Placental pericyte (primary cell): ENCODE measurements around the gene CTBP1. TPM values are rescaled to one million over a fixed set of nuclear protein-coding genes. Genes with fewer than 3 reads are reported as not detected.

Experiments
- total RNA-seq: library from RNA; depleted of rRNA; stranded (reverse); fragments of >200 nt; gene quantifications from 2 replicates; pipeline ENCODE4 v1.2.3, GENCODE V29; 2012

CTBP1 gene
- total RNA-seq: 329 and 416 TPM in 2 replicates

DNA sequence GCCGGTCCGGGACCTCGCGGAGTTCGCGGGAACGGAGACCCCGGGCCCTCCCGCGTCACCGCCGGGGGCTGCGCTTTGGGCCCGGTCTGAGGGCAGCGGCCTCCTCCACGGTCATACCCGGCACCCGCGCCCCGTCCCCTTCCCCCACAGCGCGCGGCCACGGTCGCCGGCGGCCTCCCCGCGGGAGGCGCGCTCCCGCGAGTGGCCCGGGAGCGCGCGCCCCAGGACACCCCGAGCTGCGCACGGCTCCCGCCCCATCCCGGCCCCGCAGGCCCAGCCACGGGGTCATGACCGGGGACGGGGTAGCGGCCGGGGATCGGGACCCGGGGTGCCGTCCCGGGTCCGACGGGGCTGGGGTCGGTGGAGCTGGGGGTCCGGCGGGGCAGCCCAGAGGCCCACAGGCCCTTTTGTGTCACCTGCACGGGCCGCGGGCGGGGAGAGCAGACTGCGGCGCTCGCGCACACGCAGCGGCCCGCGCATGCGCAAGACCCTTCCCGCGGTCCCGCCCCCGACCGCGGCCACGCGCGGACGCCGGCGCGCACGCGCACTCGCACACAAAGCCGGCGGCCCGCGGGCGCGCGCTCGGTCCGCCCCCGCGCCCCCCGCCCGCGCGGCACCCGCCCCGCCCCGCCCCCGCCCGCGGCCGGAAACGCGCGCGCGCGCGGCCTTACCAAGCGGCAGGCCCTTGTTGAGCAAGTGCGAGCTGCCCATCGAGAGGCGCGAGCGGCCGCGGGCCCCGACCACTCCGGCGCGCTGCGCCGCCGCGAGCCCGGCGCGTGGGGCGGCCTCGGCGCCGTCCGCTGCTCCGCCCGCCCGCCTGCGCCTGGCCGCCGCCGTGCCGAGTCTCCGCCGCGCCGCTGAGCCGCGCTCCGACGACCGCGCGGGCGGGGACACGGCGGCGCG is at the start of gene CTBP1:
CTBP1 (minus strand) TSS at position 886 of the 903 bp plus-strand sequence. CDS start 7,799 bp downstream, outside the sequence.

DNA sequence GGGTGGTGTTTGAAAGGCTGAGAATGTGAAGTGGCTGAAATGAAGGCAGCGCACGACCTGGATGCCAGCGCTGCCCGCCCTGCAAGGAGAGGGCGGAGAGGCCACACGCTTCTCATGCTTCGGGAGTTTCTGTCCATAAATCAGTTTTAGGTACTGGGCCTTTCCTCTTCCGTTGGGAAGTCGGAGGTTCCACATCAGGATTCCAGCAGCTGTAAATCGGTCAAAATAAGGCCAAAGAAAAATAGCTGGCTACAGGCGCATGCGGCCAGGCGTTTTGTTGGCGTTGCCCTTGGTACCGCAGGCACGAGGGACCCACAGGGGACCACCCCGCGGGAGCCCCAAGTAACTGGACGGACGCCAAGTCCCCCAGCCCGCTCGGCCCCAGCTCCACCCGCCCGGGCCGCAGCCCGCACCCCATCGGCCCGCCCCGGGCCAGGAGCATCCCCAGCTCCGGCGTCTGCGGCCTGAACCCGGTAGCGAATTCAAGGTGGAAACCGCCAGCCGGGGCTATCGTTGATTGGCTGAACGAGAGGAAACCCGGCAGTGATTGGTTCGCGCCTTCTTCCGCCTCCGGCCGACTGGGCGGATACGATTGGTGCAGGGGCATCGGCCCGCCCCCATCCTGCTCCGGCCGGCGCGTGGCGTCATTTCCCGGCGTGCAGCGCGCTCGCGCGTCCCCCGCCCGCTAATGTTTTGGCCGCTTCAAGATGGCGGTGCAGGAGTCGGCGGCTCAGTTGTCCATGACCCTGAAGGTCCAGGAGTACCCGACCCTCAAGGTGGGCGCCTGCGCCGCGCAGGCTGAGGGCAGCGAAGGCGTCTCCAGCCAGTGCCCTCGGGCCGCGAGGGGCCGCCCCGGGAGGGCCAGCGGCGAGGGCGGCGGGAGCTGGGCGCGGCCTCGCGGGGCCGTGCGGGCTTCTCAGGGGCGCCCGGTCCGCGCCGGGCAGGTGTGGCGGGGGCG is 40.6 kb upstream of the CTBP1 start, which contains the start of gene MAEA:
MAEA (plus strand) TSS at position 685 of the 958 bp plus-strand sequence; CDS start at position 708, 23 bp downstream.

DNA sequence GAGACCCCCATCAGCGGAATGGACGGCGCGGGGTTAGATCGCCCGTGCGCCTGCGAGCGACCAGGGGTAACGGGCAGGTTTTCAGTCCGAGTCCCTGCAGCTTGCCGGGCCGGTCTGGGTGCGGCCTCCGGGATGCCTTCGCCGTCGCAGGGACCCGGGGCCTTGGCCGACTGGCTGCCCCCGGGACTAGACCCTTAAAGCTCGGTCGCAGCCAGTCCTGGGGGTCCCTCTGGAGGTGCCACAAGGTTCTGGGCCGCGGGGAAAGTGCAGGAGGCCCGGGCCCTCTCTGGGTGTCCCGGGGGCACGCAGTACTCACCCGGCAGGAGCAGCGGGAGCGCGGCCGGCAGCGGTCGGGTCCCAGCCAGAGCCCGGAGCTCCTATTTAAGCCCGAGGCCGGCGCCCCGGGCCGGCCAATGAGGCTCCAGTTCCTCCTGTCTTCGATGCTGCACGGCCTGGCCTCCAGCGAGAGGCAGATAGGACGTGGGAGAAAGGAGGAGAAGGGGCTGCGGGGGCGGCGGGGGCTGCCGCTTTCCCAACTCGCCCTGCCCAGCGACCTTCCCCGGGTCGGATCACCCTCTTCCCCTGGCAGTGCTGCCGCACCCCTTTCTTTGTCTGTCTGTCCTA is 76.6 kb downstream of the CTBP1 start, which contains the start of gene SPON2:
SPON2 (minus strand) TSS at position 356 of the 624 bp plus-strand sequence.

Other genes starting within 250 kb of the CTBP1 start
- 15.9 and 30.4 TPM in 2 replicates for gene FGFRL1, start 237.5 kb downstream of the CTBP1 start, total RNA-seq
- gene RNF212, start 135.6 kb downstream of the CTBP1 start, total RNA-seq: 0.72 and 2.6 TPM in 2 replicates
- 479 and 1,063 TPM in 2 replicates for gene SPON2, start 76.5 kb downstream of the CTBP1 start, total RNA-seq
- gene MAEA, start 40.8 kb upstream of the CTBP1 start, total RNA-seq: 85.9 and 114 TPM in 2 replicates
- gene UVSSA, start 98.1 kb upstream of the CTBP1 start, total RNA-seq: 15.5 and 15.7 TPM in 2 replicates
- not detected in 2 replicates for gene NKX1-1, start 157.3 kb upstream of the CTBP1 start, total RNA-seq